HEK293T (cell line): ENCODE results near the gene PHF20.

Experiments used
- ARNT ChIP-seq: fragments of 450-650 bp; IDR thresholded peaks from 2 replicates; pipeline ENCODE4 v1.6.1; 2017; ENCODE audit warnings: mild to moderate bottlenecking
- BHLHE40 ChIP-seq: fragments of 450-650 bp; IDR thresholded peaks from 2 replicates; pipeline ENCODE4 v1.6.1; 2016; ENCODE audit warnings: mild to moderate bottlenecking, moderate library complexity, borderline replicate concordance
- ELF4 ChIP-seq: fragments of 450-650 bp; IDR thresholded peaks from 2 replicates; pipeline ENCODE4 v1.6.1; 2017; ENCODE audit warnings: antibody characterized with exemption
- FOXA1 ChIP-seq: fragments of 450-650 bp; IDR thresholded peaks from 2 replicates; pipeline ENCODE4 v1.6.1; 2016; ENCODE audit warnings: mild to moderate bottlenecking
- FOXK2 ChIP-seq: fragments of 450-650 bp; IDR thresholded peaks from 2 replicates; pipeline ENCODE4 v1.6.1; 2016; ENCODE audit warnings: mild to moderate bottlenecking
- FOXM1 ChIP-seq: fragments of 450-650 bp; IDR thresholded peaks from 2 replicates; pipeline ENCODE4 v1.6.1; 2017; ENCODE audit warnings: mild to moderate bottlenecking, borderline replicate concordance
- HDGF ChIP-seq: fragments of 450-650 bp; IDR thresholded peaks from 2 replicates; pipeline ENCODE4 v1.6.1; 2017; ENCODE audit warnings: antibody characterized with exemption, borderline replicate concordance
- NFRKB ChIP-seq: fragments of 450-650 bp; IDR thresholded peaks from 2 replicates; pipeline ENCODE4 v1.6.1; 2016; ENCODE audit warnings: mild to moderate bottlenecking, moderate library complexity
- PKNOX1 ChIP-seq: fragments of 450-650 bp; IDR thresholded peaks from 2 replicates; pipeline ENCODE4 v1.6.1; 2016
- SP1 ChIP-seq: fragments of 450-650 bp; IDR thresholded peaks from 2 replicates; pipeline ENCODE4 v1.6.1; 2017
- TARDBP ChIP-seq: fragments of 450-650 bp; IDR thresholded peaks from 2 replicates; pipeline ENCODE4 v1.6.1; 2016

DNA sequence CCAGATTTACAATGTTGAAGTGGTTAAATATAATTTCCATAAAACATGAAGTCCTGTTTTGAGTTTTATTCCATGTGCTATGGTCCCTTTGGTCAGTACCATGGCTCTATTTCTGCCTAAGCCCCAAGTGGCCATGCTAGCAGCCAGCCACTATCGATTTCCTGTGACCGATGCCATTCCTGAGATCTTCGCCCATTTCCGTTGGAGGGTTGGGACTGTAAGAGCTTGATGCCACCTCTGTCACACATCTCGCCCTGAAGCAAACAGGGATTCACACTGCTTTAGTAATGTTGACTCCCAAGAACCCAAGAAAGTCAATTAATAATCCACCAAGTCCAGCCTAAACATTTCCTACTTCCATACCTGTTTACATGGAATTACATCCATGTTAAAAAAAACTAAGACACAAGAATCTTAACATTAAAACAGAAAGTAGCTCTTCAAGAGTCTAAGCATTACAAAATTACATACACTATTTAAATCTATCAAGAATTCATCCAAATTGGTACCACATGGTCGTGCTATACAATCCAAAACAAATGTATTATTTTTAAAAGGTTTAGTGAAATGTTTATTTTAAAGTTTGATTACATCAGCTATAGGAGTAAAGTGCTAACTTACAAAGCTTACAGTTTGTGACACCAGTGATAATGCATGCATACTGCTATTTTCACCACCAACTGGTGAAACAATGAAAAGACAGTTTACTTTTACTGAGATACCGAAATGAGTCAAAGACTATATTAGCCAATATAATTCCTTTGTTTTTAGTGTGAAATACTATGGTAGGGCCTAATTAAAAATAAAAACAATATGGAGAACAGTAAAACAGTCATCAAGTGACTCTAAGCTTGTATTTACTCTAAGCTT is 32.3 kb upstream of the PHF20 start:
- TF ChIP-seq SP1 (no peak), BHLHE40 (no peak), ARNT (no peak), ELF4 (no peak), FOXM1 (no peak), FOXA1 (no peak), FOXK2 (no peak), HDGF (no peak), TARDBP (no peak), NFRKB (no peak), PKNOX1 (no peak)
